Right lobe of liver (tissue), 6 donors: ENCODE measurements around the gene SBF2. TPM values are rescaled to one million over a fixed set of nuclear protein-coding genes. Genes with fewer than 3 reads are reported as not detected.
A peak's percentile ranks its signal among the peaks of the same experiment; 100 is the strongest.
"Not testable (repeated sequence)": the region's sequence is repeated elsewhere in the genome, so short reads cannot be mapped to it uniquely, and the experiment has no call there.

ENCODE experiments used
- ATAC-seq, 4 donors: fragments of 200-7000 bp; cut with Tn5 transposase; one replicate each; pipeline ENCODE4 v1.9.1; 2020; ENCODE audit warnings: mild to moderate bottlenecking in 4 of 4, moderate library complexity in 4 of 4
- DNase-seq, 3 donors: peaks; one replicate each; pipeline ENCODE4 v3.0.0-alpha.2; 2020
- H3K27ac ChIP-seq, 3 donors: fragments of 200-600 bp; one replicate each; pipeline ENCODE4 v1.8.0; 2022
- H3K27me3 ChIP-seq, 2 donors: fragments of 200-600 bp; one replicate each; pipeline ENCODE4 v1.8.0; 2022
- H3K36me3 ChIP-seq, 4 donors: fragments of 200-600 bp; sonication (generic) in 1 of 4; one replicate each; pipeline versions ENCODE4 v1.5.1 to v1.8.0; 2017 to 2022; ENCODE audit warnings: control low read depth in 1 of 4
- H3K4me1 ChIP-seq, 4 donors: fragments of 200-600 bp; sonication (generic) in 1 of 4; one replicate each; pipeline versions ENCODE4 v1.5.1 to v1.8.0; 2017 to 2022; ENCODE audit warnings: control low read depth in 1 of 4
- H3K4me3 ChIP-seq, 3 donors: fragments of 200-600 bp; one replicate each; pipeline ENCODE4 v1.8.0; 2022
- H3K9me3 ChIP-seq, 4 donors: fragments of 200-600 bp; sonication (generic) in 1 of 4; one replicate each; pipeline versions ENCODE4 v1.5.1 to v1.8.0; 2017 to 2022; ENCODE audit warnings: control low read depth in 1 of 4
- POLR2A ChIP-seq: fragments of 450-650 bp; IDR thresholded peaks from one replicate; pipeline ENCODE4 v1.6.1; 2017; ENCODE audit warnings: antibody characterized with exemption, mild to moderate bottlenecking
- WGBS: methylation state at CpG from one replicate; pipeline ENCODE4 v1.1.6; 2018; ENCODE audit warnings: low coverage, low lambda C conversion rate; ENCODE audit not compliant: insufficient coverage; ENCODE audit errors: missing lambda C conversion rate; 5-methylcytosine and 5-hydroxymethylcytosine counted together
- intact Hi-C, 2 donors: fragments of 100-400 bp; cut with DNase I; formaldehyde crosslinking; loops; one replicate each; pipeline versions ENCODE4 v1.11.2 to v1.14.1; 2022
- total RNA-seq, 6 experiments: library from RNA; depleted of rRNA in 2 of 6; stranded (reverse); fragments of >200 nt in 2 of 6; fragmentation: NEBNext Ultra II Directional in 3 of 6; extraction: Animal tissue kit (Norgen Biotek cat#: 25700) in 3 of 6; gene quantifications; one replicate each; pipeline versions ENCODE4 v1.1.0 to v1.2.4, GENCODE V29; 2016 to 2023
- TF ChIP-seq, protein P1 (sequence below), 4 donors: fragments of 200-600 bp in 3 of 4; fragments of 450-650 bp in 1 of 4; IDR thresholded peaks; one replicate each; pipeline versions ENCODE4 v1.5.1 to v1.8.0; 2016 to 2022; ENCODE audit warnings: antibody characterized with exemption in 4 of 4, mild to moderate bottlenecking in 2 of 4
- donor health status: DM: no; HTN: yes; CAD: no.
- donor health status: DM: no; HTN: no; CAD: no.
- donor health status: DM: no; HTN: no; CAD: no.
- donor health status: DM: no; HTN: yes; CAD: no.
- donor health status: DM: no; HTN: yes; CAD: no.

SBF2 gene
- total RNA-seq, 6 experiments from 2014 or later = 13.7 to 28.4 (median 21.3) TPM

DNA sequence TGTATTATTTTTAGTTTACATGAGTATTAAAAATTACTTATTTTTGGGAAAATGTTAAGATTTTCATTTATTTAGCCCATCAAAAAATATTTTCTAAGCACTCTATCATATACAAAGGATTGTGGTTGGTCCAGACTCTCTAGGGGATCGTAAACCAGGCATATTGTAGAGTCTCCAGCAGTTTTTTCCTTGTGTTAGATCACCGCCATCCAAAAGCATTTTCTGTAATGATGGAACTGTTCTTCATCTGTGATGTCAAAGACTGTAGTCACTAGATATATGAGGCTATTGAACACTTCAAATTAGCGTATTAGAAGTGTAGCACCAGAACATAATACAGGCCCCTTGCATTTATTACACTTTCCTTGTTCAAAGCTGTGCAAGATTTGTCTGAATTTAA is 154.9 kb downstream of the SBF2 start:
- 97% methylated on average over 3 of the region's 3 CpGs for WGBS
- no peak for ATAC-seq

DNA sequence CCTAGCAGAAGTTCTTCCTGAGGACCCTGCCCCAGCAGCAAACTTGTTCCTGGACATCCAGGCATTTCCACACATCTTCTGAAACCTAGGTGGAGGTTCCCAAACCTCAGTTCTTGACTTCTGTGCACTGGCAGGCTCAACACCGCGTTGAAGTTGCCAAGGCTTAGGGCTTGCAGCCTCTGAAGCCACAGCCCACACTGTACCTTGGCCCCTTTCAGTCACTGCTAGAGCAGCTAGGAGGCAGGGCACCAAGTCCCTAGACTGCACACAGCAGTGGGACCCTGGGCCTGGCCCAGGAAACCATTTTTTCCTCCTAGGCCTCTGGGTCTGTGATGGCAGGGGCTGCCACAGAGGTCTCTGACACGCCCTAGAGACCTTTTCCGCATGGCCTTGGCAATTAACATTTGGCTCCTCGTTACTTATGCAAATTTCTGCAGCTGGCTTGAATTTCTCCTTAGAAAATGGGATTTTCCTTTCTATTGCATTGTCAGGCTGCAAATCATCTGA is 159.0 kb downstream of the SBF2 start:
- intact Hi-C loops = no loop called here
- ATAC-seq = peak in 1 of 4 donors; percentile 34
- no peak overlapping the region for H3K27ac ChIP-seq

More for the DNA sequence above, 154.9 kb downstream of the SBF2 start:
- TF ChIP-seq, protein P1, sequence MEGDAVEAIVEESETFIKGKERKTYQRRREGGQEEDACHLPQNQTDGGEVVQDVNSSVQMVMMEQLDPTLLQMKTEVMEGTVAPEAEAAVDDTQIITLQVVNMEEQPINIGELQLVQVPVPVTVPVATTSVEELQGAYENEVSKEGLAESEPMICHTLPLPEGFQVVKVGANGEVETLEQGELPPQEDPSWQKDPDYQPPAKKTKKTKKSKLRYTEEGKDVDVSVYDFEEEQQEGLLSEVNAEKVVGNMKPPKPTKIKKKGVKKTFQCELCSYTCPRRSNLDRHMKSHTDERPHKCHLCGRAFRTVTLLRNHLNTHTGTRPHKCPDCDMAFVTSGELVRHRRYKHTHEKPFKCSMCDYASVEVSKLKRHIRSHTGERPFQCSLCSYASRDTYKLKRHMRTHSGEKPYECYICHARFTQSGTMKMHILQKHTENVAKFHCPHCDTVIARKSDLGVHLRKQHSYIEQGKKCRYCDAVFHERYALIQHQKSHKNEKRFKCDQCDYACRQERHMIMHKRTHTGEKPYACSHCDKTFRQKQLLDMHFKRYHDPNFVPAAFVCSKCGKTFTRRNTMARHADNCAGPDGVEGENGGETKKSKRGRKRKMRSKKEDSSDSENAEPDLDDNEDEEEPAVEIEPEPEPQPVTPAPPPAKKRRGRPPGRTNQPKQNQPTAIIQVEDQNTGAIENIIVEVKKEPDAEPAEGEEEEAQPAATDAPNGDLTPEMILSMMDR (IDR thresholded peaks at IDR 0.05) = no peak
- TF ChIP-seq POLR2A = no peak
- no peaks in the 10 kb centered on the region for H3K4me1 ChIP-seq
- intact Hi-C loops = no loop called here
- DNase-seq = no peak
- H3K27ac ChIP-seq = no peak overlapping the region
- no peaks in the 10 kb centered on the region for H3K27me3 ChIP-seq
- H3K36me3 ChIP-seq = no peaks in the 10 kb centered on the region
- no peaks in the 10 kb centered on the region for H3K9me3 ChIP-seq
- H3K4me3 ChIP-seq = no peak overlapping the region

DNA sequence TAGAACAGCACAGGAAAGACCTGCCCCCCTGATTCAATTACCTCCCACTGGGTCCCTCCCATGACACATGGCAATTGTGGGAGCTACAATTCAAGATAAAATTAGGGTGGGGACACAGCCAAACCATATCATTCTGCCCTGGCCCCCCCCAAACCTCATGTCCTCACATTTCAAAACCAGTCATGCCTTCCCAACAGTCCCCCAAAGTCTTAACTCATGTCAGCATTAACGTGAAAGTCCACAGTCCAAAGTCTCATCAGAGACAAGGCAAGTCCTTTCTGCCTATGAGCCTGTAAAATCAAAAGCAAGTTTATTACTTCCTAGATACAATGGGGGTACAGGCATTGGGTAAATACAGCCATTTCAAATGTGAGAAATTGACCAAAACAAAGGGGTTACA is 159.8 kb downstream of the SBF2 start:
- DNase-seq, H3K36me3 ChIP-seq, intact Hi-C loops, H3K4me1 ChIP-seq, H3K4me3 ChIP-seq, H3K27me3 ChIP-seq, H3K27ac ChIP-seq, ATAC-seq, H3K9me3 ChIP-seq: not testable (repeated sequence)
- 64% methylated on average over 1 of the region's 1 CpG for WGBS

More for the DNA sequence above, 159.0 kb downstream of the SBF2 start:
- no peaks in the 10 kb centered on the region for H3K36me3 ChIP-seq
- H3K9me3 ChIP-seq = no peaks in the 10 kb centered on the region
- WGBS = 79% methylated on average over 3 of the region's 5 CpGs
- H3K27me3 ChIP-seq = no peaks in the 10 kb centered on the region
- no peaks in the 10 kb centered on the region for H3K4me1 ChIP-seq
- TF ChIP-seq, protein P1 (IDR thresholded peaks at IDR 0.05) = no peak
- no peak for TF ChIP-seq POLR2A
- no peak overlapping the region for H3K4me3 ChIP-seq
- no peak for DNase-seq

DNA sequence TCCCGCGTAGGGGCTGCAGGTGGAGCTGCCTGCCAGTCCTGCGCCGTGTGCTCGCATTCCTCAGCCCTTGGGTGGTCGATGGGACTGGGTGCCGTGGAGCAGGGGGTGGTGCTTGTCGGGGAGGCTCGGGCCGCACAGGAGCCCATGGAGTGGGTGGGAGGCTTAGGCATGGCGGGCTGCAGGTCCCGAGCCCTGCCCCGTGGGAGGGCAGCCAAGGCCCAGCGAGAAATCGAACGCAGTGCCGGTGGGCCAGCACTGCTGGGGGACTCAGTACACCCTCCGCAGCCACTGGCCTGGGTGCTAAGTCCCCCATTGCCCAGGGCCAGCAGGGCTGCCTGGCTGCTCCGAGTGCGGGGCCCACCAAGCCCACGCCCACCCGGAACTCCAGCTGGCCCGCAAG is 160.8 kb downstream of the SBF2 start:
- H3K4me3 ChIP-seq, ATAC-seq, H3K4me1 ChIP-seq, H3K9me3 ChIP-seq, H3K27me3 ChIP-seq, H3K36me3 ChIP-seq, intact Hi-C loops, DNase-seq, H3K27ac ChIP-seq: not testable (repeated sequence)
- WGBS = no CpG with 5 or more reads among the region's 23 CpGs

DNA sequence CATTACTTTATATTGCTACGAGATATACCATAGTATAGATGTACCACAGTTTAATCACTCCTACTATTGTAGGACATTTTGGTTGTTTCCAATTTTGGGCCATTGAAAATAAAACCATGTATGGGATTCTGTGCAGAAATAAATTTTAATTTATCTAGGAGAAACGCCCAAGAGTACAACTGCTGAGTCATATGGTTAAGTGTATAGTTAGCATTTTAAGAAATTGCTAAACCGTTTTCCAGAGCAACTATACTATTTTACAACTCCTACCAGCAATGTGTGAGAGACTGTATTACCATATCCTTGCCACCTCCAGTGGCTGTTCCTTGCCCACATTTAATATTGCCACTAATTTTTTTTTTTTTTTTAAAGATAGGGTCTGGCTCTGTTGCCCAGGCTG is 163.1 kb downstream of the SBF2 start:
- Histone ChIP-seq H3K36me3 (no peaks in the 10 kb centered on the region), H3K4me3 (no peak overlapping the region), H3K27ac (no peak overlapping the region), H3K27me3 (no peaks in the 10 kb centered on the region), H3K9me3 (no peaks in the 10 kb centered on the region), H3K4me1 (no peaks in the 10 kb centered on the region)
- TF ChIP-seq, protein P1 (IDR thresholded peaks at IDR 0.05) = no peak
- TF ChIP-seq POLR2A = no peak
- ATAC-seq = no peak
- no peak for DNase-seq
- intact Hi-C loops = no loop called here
- 83% methylated on average over 3 of the region's 3 CpGs for WGBS

DNA sequence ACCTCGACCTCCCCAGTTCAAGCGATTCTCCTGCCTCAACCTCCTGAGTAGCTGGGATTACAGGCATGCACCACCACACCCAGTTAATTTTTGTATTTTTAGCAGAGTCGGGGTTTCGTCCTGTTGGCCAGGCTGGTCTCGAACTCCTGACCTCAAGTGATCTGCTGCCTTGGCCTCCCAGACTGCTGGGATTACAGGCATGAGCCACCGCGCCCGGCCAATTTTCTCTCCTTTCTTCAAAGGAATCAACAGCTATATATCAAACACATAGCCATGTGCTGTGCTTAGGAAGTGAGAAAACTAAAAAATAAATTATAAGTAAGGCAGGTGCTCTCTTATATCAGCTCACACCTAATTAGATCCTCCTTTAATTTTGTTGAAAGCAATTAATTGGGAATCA is 164.8 kb downstream of the SBF2 start:
- WGBS = 94% methylated on average over 6 of the region's 8 CpGs
- H3K27me3 ChIP-seq, DNase-seq, H3K9me3 ChIP-seq, H3K4me1 ChIP-seq, H3K36me3 ChIP-seq, H3K4me3 ChIP-seq, H3K27ac ChIP-seq, intact Hi-C loops, ATAC-seq: not testable (repeated sequence)
